ENCODE measurements around the gene STARD13.

Gene STARD13

GRCh38 chr13:33202644-33203169 lies 82.8 kb downstream of the STARD13 start:
- no peak for FAIRE-seq

GRCh38 chr13:33201659-33202058 lies 83.9 kb downstream of the STARD13 start:
- FAIRE-seq = no peak
- no peak for DNase-seq (ENCODE audit: low spot score)

More at GRCh38 chr13:33202644-33203169, 82.8 kb downstream of the STARD13 start:
- no peak for DNase-seq (ENCODE audit: low spot score)

- no peak for DNase-seq (ENCODE audit: low spot score)
- no peak for FAIRE-seq
Measured at GRCh38 chr13:33199289-33199850, 86.2 kb downstream of the STARD13 start.

GRCh38 chr13:33197541-33197971 lies 88.0 kb downstream of the STARD13 start:
- FAIRE-seq (no peak), DNase-seq (ENCODE audit: low spot score) (no peak)

GRCh38 chr13:33196767-33197166 lies 88.8 kb downstream of the STARD13 start:
- no peak for FAIRE-seq

GRCh38 chr13:33195693-33196464 lies 89.7 kb downstream of the STARD13 start:
- no peak for FAIRE-seq
- no peak for DNase-seq (ENCODE audit: low spot score)

More at GRCh38 chr13:33196767-33197166, 88.8 kb downstream of the STARD13 start:
- DNase-seq (ENCODE audit: low spot score) = no peak

- FAIRE-seq (no peak), DNase-seq (ENCODE audit: low spot score) (no peak)
Measured at GRCh38 chr13:33194820-33195692, 90.5 kb downstream of the STARD13 start.

- FAIRE-seq (no peak), DNase-seq (ENCODE audit: low spot score) (no peak)
Measured at GRCh38 chr13:33193428-33193974, 92.1 kb downstream of the STARD13 start.

GRCh38 chr13:33191425-33192210 lies 93.9 kb downstream of the STARD13 start:
- FAIRE-seq (no peak), DNase-seq (ENCODE audit: low spot score) (no peak)

GRCh38 chr13:33189470-33189869 lies 96.1 kb downstream of the STARD13 start:
- DNase-seq (ENCODE audit: low spot score) (no peak), FAIRE-seq (no peak)

GRCh38 chr13:33188093-33188882 lies 97.3 kb downstream of the STARD13 start:
- DNase-seq (ENCODE audit: low spot score) (no peak), FAIRE-seq (no peak)

- no peak for FAIRE-seq
Measured at GRCh38 chr13:33186861-33187291, 98.7 kb downstream of the STARD13 start.

GRCh38 chr13:33185853-33186252 lies 99.7 kb downstream of the STARD13 start:
- FAIRE-seq (no peak), DNase-seq (ENCODE audit: low spot score) (no peak)

More at GRCh38 chr13:33186861-33187291, 98.7 kb downstream of the STARD13 start:
- DNase-seq (ENCODE audit: low spot score) = peak; percentile 43

- FAIRE-seq (no peak), DNase-seq (ENCODE audit: low spot score) (no peak)
Measured at GRCh38 chr13:33184530-33184929, 101.0 kb downstream of the STARD13 start.

- FAIRE-seq (no peak), DNase-seq (ENCODE audit: low spot score) (no peak)
Measured at GRCh38 chr13:33184112-33184490, 101.5 kb downstream of the STARD13 start.

- no peak for FAIRE-seq
Measured at GRCh38 chr13:33183431-33184111, 102.0 kb downstream of the STARD13 start.

GRCh38 chr13:33182729-33183128 lies 102.8 kb downstream of the STARD13 start:
- DNase-seq (ENCODE audit: low spot score) (no peak), FAIRE-seq (no peak)

More at GRCh38 chr13:33183431-33184111, 102.0 kb downstream of the STARD13 start:
- DNase-seq (ENCODE audit: low spot score) = no peak

- DNase-seq (ENCODE audit: low spot score) = no peak
- FAIRE-seq = no peak
Measured at GRCh38 chr13:33181264-33181663, 104.3 kb downstream of the STARD13 start.

Measured in urothelium cell line (cell line).